Keratinocyte (primary cell): ENCODE measurements around the gene TCERG1L.

Experiments
- EZH2 ChIP-seq: IDR thresholded peaks from one replicate; pipeline ENCODE4 v1.6.1; 2012; ENCODE audit warnings: inconsistent platforms, mild to moderate bottlenecking, low read length, moderate library complexity
- TF ChIP-seq, protein P1 (sequence below), 3 experiments: IDR thresholded peaks in 1 of 3; conservative IDR thresholded peaks in 1 of 3; optimal IDR thresholded peaks in 1 of 3; 2 replicates in 2 of 3; 3 replicates in 1 of 3; pipeline versions ENCODE3 to v1.5.1; 2011; ENCODE audit warnings: low read length in 3 of 3, mild to moderate bottlenecking in 3 of 3, moderate library complexity in 2 of 3, control low read depth in 1 of 3, inconsistent platforms in 1 of 3; ENCODE audit not compliant: insufficient read depth in 2 of 3; ENCODE audit errors: extremely low read depth in 1 of 3

DNA sequence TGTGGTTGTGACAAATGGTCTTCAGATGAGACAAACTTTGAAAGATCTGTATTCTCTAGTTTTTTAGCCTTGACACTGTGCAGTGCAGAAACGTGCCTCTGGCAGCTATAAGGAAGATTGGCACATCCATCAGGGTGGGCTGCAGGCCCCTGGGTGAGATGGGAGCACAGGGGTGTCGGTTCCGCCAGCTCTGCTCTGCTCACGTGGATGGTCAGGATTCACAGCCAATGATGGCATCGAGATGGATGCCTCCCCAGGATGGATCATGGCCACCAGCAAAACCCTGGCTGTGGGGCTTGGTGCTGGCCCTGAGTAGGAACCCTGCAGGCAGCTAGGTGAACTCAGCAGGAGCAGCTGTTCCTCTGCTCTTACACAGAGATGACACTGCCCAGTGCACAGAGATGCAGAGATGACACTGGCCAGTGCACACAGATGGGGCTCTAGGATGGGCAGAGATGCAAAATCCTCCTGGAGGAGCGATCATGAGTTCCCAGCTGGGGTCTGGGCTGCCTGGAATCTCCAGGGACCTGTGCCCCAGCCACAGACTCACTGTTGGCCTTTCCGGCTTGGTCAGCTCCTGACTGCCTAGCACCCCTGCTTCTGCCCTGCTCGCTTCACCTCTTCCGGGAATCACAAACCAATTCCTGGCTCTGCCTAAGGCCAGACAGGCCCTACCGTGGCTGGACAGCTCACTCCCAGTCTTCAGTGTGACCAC lies 185.9 kb downstream of the TCERG1L start:
- TF ChIP-seq, protein P1, sequence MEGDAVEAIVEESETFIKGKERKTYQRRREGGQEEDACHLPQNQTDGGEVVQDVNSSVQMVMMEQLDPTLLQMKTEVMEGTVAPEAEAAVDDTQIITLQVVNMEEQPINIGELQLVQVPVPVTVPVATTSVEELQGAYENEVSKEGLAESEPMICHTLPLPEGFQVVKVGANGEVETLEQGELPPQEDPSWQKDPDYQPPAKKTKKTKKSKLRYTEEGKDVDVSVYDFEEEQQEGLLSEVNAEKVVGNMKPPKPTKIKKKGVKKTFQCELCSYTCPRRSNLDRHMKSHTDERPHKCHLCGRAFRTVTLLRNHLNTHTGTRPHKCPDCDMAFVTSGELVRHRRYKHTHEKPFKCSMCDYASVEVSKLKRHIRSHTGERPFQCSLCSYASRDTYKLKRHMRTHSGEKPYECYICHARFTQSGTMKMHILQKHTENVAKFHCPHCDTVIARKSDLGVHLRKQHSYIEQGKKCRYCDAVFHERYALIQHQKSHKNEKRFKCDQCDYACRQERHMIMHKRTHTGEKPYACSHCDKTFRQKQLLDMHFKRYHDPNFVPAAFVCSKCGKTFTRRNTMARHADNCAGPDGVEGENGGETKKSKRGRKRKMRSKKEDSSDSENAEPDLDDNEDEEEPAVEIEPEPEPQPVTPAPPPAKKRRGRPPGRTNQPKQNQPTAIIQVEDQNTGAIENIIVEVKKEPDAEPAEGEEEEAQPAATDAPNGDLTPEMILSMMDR (optimal IDR thresholded peaks at IDR 0.05 in 1 of 3, IDR thresholded peaks at IDR 0.05 in 1 of 3, conservative IDR thresholded peaks at IDR 0.05 in 1 of 3; ENCODE audit: extremely low read depth in 1 of 3, insufficient read depth in 2 of 3, low read length in 3 of 3), result no peak
- TF ChIP-seq EZH2, result no peak
